ENCODE measurements around the gene ZNF804A.

GRCh38 chr2:184646593-184646992, 48.3 kb downstream of the ZNF804A start:
- no peak for TF ChIP-seq CTCF (IDR thresholded peaks at IDR 0.05; ENCODE audit: control extremely low read depth in 1 of 3, insufficient read depth in 1 of 3, low read depth in 1 of 3, low read length in 3 of 3)
- TF ChIP-seq POLR2AphosphoS5 (IDR thresholded peaks at IDR 0.05; ENCODE audit: low read depth, low read length), result no peak
- no peak for TF ChIP-seq POLR2A (IDR thresholded peaks at IDR 0.05; ENCODE audit: control extremely low read depth in 1 of 2, low read depth in 2 of 2, low read length in 2 of 2)
- no peak for TF ChIP-seq SIN3A (conservative IDR thresholded peaks at IDR 0.05 in 1 of 2, IDR thresholded peaks at IDR 0.05 in 1 of 2; ENCODE audit: low read depth in 1 of 2, low read length in 2 of 2)
- TF ChIP-seq CHD2 (IDR thresholded peaks at IDR 0.05; ENCODE audit: low read length), result no peak
- TF ChIP-seq YY1 (IDR thresholded peaks at IDR 0.05; ENCODE audit: low read depth, low read length), result no peak
- no peak for TF ChIP-seq TCF12 (IDR thresholded peaks at IDR 0.05; ENCODE audit: low read depth, low read length)
- no peak for TF ChIP-seq SP1 (IDR thresholded peaks at IDR 0.05; ENCODE audit: low read depth, low read length)
- no peak for TF ChIP-seq EZH2 (IDR thresholded peaks at IDR 0.05; ENCODE audit: low read depth, low read length, severe bottlenecking)
- TF ChIP-seq TAF1 (IDR thresholded peaks at IDR 0.05; ENCODE audit: low read depth, low read length), result no peak
- TF ChIP-seq EP300 (IDR thresholded peaks at IDR 0.05; ENCODE audit: borderline replicate concordance in 1 of 2, low read depth in 2 of 2, low read length in 2 of 2), result no peak
- no peak for TF ChIP-seq CBX5 (IDR thresholded peaks at IDR 0.05; ENCODE audit: low read depth, low read length)
- TF ChIP-seq MAX (IDR thresholded peaks at IDR 0.05), result no peak
- TF ChIP-seq BRCA1 (IDR thresholded peaks at IDR 0.05; ENCODE audit: low read depth, low read length), result no peak

Data from H1 (cell line).